Common myeloid progenitor, CD34-positive (primary cell): ENCODE measurements around the gene BEND2.
A peak's percentile ranks its signal among the peaks of the same experiment; 100 is the strongest.

ENCODE experiments used
- CTCF ChIA-PET: fragments of 350-600 bp; sonication (Branson Sonifier 250); formaldehyde crosslinking; loops from one replicate; lab custom pipeline; 2021; ENCODE audit warnings: antibody characterized with exemption; lab: Charles Lee
- POLR2A ChIA-PET: fragments of 350-600 bp; sonication (Branson Sonifier 250); formaldehyde crosslinking; loops from one replicate; lab custom pipeline; 2021; ENCODE audit warnings: antibody characterized with exemption; lab: Charles Lee
- DNase-seq, 3 donors: peaks; one replicate each; pipeline versions ENCODE4 v3.0.0 to v3.0.0-alpha.2; 2013
- H3K27ac ChIP-seq, 2 experiments: 1 replicate in 1 of 2; 2 replicates in 1 of 2; pipeline ENCODE4 v1.7.0; 2013; ENCODE audit warnings: inconsistent platforms in 2 of 2, low read length in 2 of 2, mild to moderate bottlenecking in 2 of 2, low read depth in 1 of 2, moderate library complexity in 1 of 2; ENCODE audit not compliant: severe bottlenecking in 2 of 2, insufficient read depth in 1 of 2, poor library complexity in 1 of 2
- H3K27me3 ChIP-seq, 5 experiments: replicated peaks in 2 of 5; 1 replicate in 3 of 5; 2 replicates in 2 of 5; pipeline versions ENCODE4 v1.6.1 to v1.7.0; 2013; ENCODE audit warnings: low read length in 4 of 5, mild to moderate bottlenecking in 2 of 5, moderate library complexity in 2 of 5, inconsistent platforms in 1 of 5; ENCODE audit not compliant: insufficient read depth in 5 of 5, control insufficient read depth in 4 of 5
- H3K36me3 ChIP-seq, 4 experiments: 1 replicate in 2 of 4; 2 replicates in 2 of 4; pipeline versions ENCODE4 v1.6.1 to v1.7.0; 2013; ENCODE audit warnings: low read length in 3 of 4, control low read depth in 1 of 4, mild to moderate bottlenecking in 1 of 4; ENCODE audit not compliant: control insufficient read depth in 4 of 4, insufficient read depth in 4 of 4
- H3K4me1 ChIP-seq, 4 experiments: 1 replicate in 3 of 4; 2 replicates in 1 of 4; pipeline versions ENCODE4 v1.6.1 to v1.7.1; 2013; ENCODE audit warnings: low read length in 3 of 4, mild to moderate bottlenecking in 3 of 4, control low read depth in 1 of 4, inconsistent platforms in 1 of 4, moderate library complexity in 1 of 4; ENCODE audit not compliant: control insufficient read depth in 4 of 4, insufficient read depth in 4 of 4; ENCODE audit errors: control extremely low read depth in 1 of 4
- H3K4me3 ChIP-seq, 7 experiments: 1 replicate in 4 of 7; 2 replicates in 3 of 7; pipeline versions ENCODE4 v1.5.1 to v1.7.0; 2013; ENCODE audit warnings: mild to moderate bottlenecking in 7 of 7, low read length in 6 of 7, moderate library complexity in 6 of 7, inconsistent platforms in 2 of 7, low read depth in 2 of 7, control low read depth in 1 of 7; ENCODE audit not compliant: insufficient read depth in 4 of 7, control insufficient read depth in 1 of 7; ENCODE audit errors: extremely low read depth in 1 of 7
- H3K9me3 ChIP-seq, 5 experiments: 1 replicate in 4 of 5; 2 replicates in 1 of 5; pipeline versions ENCODE4 v1.6.1 to v1.7.1; 2013; ENCODE audit warnings: low read length in 4 of 5, mild to moderate bottlenecking in 2 of 5, inconsistent platforms in 1 of 5, low read depth in 1 of 5, moderate library complexity in 1 of 5; ENCODE audit not compliant: control insufficient read depth in 4 of 5, insufficient read depth in 2 of 5; ENCODE audit errors: control extremely low read depth in 1 of 5
- WGBS: methylation state at CpG from one replicate; pipeline ENCODE4 v1.1.5; 2013; ENCODE audit not compliant: insufficient coverage; 5-methylcytosine and 5-hydroxymethylcytosine counted together

The BEND2 gene

DNA sequence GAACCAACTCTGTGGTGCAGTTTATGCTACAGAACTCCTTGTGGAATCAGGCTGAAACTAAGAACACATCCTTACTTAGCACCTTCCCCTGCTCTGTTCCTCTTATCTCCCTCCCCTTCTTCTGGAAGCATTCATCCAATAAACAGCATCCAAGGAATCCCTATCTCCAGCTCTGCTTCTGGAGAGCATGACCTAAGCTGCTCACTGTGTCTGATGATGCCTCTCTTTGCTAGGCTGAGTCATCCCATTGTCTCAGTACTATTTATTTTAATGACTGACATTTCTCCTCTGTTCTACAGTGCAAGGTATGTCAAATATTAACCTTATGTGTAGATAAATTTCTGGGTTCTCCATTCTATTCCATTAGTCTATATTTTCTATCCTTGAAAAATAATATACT lies 71.2 kb downstream of the BEND2 start:
- Histone ChIP-seq H3K27me3 (peaks cover 0 to 5% (median 0%) of the 10 kb centered on the region in 5 experiments), H3K36me3 (no peaks in the 10 kb centered on the region), H3K9me3 (no peaks in the 10 kb centered on the region), H3K4me1 (no peaks in the 10 kb centered on the region), H3K27ac (no peak overlapping the region), H3K4me3 (no peak overlapping the region)
- DNase-seq = no peak
- CTCF ChIA-PET = no interaction called here
- POLR2A ChIA-PET = no interaction called here

DNA sequence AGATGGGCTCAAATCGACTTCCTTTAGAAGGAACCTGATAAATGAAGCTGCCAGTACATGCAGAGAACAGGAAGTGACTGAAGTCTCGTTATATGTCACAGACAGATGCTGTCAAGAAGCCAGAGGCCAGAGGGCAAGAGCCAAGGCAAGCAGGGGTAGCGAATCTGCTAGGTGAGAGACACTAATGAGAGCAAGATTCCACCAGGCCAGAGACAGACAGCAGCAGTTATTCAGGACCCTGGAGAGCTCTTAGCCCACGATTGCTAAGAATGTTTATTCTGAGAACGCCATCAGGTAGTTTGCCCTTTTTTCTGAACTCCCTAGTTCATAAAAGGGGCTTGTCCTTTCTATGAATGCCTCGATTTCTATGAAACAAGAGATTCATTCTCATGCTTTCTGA lies 73.7 kb downstream of the BEND2 start:
- DNase-seq = peak; percentile 4 to 52 (median 42)
- Histone ChIP-seq H3K4me1 (no peaks in the 10 kb centered on the region), H3K27me3 (peaks cover 0 to 8% (median 0%) of the 10 kb centered on the region in 5 experiments), H3K9me3 (no peaks in the 10 kb centered on the region), H3K36me3 (no peaks in the 10 kb centered on the region), H3K4me3 (no peak overlapping the region), H3K27ac (no peak overlapping the region)
- ChIA-PET POLR2A (no interaction called here), CTCF (interaction anchor here (0.7 kb wide), 1 partner anchor 1699 kb away, joined by 3 read pairs; no protein-coding TSS in a partner anchor)
- 64% methylated on average over 5 of the region's 6 CpGs for WGBS

DNA sequence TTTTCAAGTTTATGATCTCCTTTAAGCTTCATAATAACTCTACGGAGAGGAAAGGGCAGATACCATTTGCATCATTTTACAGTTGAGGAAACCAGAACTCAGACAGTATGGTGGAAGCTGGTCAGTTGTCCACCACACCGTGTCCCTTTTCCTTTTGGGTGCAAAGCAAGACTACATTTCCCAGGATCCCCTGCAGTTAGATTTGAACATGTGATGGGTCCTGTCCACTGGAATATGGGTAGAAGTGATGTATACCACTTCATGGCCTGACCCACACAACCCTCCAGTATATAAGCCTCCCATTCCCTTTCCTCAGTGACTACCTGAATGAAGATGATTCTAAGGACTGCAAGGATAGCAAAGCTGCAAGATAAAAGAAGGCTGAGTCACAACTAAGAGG lies 74.7 kb downstream of the BEND2 start:
- Histone ChIP-seq H3K36me3 (no peaks in the 10 kb centered on the region), H3K27ac (no peak overlapping the region), H3K27me3 (peaks cover 0 to 5% (median 0%) of the 10 kb centered on the region in 5 experiments), H3K4me1 (no peaks in the 10 kb centered on the region), H3K4me3 (no peak overlapping the region), H3K9me3 (no peaks in the 10 kb centered on the region)
- POLR2A ChIA-PET = no interaction called here
- no peak for DNase-seq
- CTCF ChIA-PET = interaction anchor here (0.7 kb wide), 1 partner anchor 1699 kb away, joined by 3 read pairs; no protein-coding TSS in a partner anchor
- no CpG with 5 or more reads among the region's 2 CpGs for WGBS

DNA sequence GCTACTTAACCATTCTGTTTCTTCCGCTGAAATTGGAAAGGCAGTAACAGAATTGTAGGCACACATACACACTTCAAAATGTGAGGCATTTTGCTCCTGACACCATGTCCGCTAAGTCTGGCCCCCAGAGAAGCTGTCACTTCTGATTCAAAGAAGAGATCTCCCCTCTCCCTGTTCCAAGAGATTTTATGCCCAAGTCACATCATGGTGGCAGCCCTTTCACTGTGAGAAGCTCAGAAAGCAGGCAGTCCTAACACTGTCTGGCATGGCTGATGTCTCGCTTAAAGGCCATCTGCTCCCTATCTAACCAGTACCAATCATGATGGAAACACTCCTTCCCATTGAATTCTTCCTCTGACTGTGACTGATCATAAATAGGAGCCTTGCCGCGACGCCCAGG lies 83.9 kb downstream of the BEND2 start:
- ChIA-PET CTCF (no interaction called here), POLR2A (no interaction called here)
- no peak overlapping the region for H3K27ac ChIP-seq
- no peak for DNase-seq
- H3K4me3 ChIP-seq = no peak overlapping the region
- WGBS = 87% methylated on average over 6 of the region's 6 CpGs
- peaks cover 0 to 3% (median 0%) of the 10 kb centered on the region in 5 experiments for H3K27me3 ChIP-seq
- H3K36me3 ChIP-seq = no peaks in the 10 kb centered on the region
- H3K9me3 ChIP-seq = no peaks in the 10 kb centered on the region
- H3K4me1 ChIP-seq = no peaks in the 10 kb centered on the region

DNA sequence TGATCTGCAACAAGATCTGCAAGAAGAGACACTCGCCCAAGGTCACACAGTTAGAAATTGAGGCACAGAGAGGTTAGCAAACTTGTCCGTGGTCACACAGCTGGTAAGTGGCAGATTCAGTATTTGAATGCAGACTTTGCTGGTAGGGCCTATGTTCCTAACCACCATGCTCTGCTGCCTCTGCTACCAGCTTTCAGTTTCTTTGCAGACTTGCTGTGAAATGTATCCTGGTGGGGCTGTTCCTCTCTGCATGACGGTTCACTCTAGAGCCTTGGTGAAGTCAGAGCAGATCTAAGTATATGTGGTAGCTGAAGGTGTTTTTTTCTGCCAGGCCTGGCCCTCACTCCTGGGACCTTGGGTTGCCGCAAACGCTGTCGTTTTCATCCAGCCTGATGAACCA lies 87.1 kb downstream of the BEND2 start:
- Histone ChIP-seq H3K27me3 (peaks cover 0 to 6% (median 0%) of the 10 kb centered on the region in 5 experiments), H3K4me1 (no peaks in the 10 kb centered on the region), H3K36me3 (no peaks in the 10 kb centered on the region), H3K27ac (no peak overlapping the region), H3K4me3 (no peak overlapping the region), H3K9me3 (no peaks in the 10 kb centered on the region)
- POLR2A ChIA-PET = no interaction called here
- CTCF ChIA-PET = no interaction called here
- DNase-seq = no peak
- 90% methylated on average over 6 of the region's 6 CpGs for WGBS

DNA sequence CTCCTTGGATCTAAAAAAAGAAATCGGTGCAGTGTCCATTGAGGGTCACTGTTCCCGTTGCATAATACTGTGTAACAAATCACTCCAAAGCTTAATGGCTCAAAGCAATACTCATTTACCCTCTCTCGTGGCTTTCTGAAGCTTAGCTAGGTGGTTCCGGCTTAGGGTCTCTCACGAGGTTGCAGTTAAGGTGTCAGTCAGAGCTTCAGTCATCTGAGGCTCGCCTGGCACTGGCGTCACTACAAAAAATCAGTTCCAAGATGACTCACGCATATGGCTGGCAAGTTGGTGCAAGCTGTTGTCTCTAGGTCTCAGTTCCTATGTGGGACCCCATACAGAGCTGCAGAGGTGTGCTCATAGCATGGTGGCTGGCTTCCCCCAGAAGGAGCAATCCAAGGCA lies 91.0 kb downstream of the BEND2 start:
- CTCF ChIA-PET = interaction anchor here (0.5 kb wide), 1 partner anchor 209 kb away, joined by 3 read pairs; no protein-coding TSS in a partner anchor
- POLR2A ChIA-PET = no interaction called here
- no peaks in the 10 kb centered on the region for H3K9me3 ChIP-seq

DNA sequence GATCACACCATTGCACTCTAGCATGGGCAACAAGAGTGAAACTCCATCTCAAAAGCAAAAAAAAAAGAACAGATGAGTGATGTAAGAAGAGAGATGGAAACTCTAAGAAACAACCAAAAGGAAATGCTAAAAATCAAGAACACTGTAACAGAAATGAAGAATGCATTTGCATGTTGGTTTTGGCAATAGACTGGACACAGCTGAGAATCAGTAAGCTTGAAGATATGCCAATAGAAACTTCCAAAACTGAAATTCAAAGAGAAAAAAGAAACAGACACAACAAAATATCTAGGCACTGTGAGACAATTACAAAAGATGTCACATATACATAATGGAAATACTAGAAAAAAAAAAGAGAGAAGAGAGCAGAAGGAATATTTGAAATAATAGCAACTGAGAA lies 93.7 kb downstream of the BEND2 start:
- H3K9me3 ChIP-seq = no peaks in the 10 kb centered on the region
- ChIA-PET CTCF (no interaction called here), POLR2A (no interaction called here)
- no peak for DNase-seq
- H3K36me3 ChIP-seq = no peaks in the 10 kb centered on the region
- H3K27me3 ChIP-seq = peaks cover 0 to 3% (median 0%) of the 10 kb centered on the region in 5 experiments
- H3K27ac ChIP-seq = no peak overlapping the region
- no peak overlapping the region for H3K4me3 ChIP-seq
- no peaks in the 10 kb centered on the region for H3K4me1 ChIP-seq

More for the DNA sequence above, 91.0 kb downstream of the BEND2 start:
- Histone ChIP-seq H3K27ac (no peak overlapping the region), H3K27me3 (peaks cover 0 to 3% (median 0%) of the 10 kb centered on the region in 5 experiments), H3K4me1 (no peaks in the 10 kb centered on the region), H3K36me3 (no peaks in the 10 kb centered on the region), H3K4me3 (no peak overlapping the region)
- DNase-seq = no peak
- 91% methylated on average over 7 of the region's 8 CpGs for WGBS
